Measurements from ENCODE around the gene DPH7.
"Not testable (repeated sequence)": the region's sequence is repeated elsewhere in the genome, so short reads cannot be mapped to it uniquely, and the experiment has no call there.

DPH7 gene

DNA sequence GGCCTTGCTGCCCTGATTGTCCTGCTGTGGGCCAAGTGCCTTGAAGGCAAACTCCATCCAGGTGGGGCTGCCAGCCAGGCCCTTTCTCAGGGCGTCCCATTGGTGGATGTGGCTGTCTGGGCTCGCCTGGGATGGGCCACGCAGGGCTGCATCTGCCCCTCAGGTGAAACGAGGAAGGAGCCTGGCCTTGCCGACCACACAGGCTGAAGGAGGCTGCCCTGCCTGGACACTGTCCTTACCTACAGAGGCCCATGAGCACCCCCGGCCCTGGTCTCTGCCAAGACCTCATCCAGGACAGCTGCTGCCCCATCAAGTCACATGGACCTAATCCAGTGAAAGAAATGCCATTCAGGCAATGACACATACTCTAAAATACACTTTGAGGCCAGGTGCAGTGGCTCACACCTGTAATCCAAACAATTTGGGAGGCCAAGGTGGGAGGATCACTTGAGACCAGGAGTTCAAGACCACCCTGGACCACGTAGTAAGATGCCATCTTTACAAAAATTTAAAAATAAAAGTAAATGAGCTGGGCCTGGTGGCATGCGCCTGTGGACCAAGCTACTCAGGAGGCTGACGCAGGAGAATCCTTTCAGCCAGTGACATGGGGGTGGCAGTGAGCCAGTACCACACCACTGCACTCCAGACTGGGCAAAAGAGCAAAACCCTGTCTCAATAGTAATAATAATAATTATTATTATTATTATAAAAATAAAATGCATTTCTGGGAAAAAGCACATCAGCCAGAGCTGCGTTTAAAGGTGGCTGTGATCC is 62.4 kb downstream of the DPH7 start:
- no peak for DNase-seq

DNA sequence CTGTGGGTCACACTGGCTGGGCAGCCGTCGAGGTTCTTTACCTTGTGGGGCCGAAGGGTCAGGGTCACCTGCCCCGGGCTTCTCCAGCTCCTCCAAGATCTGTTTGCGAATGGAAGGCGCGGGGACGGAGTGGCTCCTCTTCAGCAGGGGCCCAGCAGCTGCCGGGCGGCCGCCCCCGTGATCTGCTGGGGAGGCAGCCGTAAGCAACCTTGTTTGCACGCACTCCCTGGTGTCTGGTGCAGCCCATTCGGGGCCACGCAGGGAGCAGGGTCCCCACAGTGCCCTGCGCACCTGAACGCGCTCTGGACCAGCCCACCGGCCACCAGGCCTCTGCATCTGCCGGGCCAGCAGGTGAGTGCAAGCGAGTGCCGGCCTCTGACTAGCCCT is 63.4 kb downstream of the DPH7 start:
- DNase-seq: no peak

DNA sequence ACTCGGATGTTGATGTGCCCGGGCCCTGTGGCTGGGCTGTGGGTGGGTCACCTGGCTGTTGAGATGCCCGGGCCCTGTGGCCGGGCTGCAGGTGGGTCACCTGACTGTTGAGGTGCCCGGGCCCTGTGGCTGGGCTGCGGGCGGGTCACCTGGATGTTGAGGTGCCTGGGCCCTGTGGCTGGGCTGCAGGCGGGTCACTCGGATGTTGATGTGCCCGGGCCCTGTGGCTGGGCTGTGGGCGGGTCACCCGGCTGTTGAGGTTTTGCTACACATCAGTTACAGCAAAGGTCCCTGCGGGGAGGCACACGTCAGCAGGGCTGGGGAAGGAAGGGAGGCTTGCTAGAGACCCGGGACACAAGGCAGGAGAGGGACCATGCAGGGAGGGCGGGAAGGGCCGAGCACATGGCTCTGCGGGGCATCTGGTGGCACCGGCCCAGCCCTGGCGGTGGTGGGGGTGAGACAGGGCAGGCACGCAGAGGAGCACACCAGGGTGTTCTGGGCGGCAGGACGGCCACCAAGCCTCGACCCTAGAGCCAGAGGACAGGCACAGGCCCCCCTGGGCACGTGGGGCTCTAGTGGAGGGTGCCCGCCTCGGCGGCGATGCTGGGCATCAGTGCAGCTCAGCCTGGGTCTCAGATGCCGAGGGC is 63.9 kb downstream of the DPH7 start:
- DNase-seq: no peak

DNA sequence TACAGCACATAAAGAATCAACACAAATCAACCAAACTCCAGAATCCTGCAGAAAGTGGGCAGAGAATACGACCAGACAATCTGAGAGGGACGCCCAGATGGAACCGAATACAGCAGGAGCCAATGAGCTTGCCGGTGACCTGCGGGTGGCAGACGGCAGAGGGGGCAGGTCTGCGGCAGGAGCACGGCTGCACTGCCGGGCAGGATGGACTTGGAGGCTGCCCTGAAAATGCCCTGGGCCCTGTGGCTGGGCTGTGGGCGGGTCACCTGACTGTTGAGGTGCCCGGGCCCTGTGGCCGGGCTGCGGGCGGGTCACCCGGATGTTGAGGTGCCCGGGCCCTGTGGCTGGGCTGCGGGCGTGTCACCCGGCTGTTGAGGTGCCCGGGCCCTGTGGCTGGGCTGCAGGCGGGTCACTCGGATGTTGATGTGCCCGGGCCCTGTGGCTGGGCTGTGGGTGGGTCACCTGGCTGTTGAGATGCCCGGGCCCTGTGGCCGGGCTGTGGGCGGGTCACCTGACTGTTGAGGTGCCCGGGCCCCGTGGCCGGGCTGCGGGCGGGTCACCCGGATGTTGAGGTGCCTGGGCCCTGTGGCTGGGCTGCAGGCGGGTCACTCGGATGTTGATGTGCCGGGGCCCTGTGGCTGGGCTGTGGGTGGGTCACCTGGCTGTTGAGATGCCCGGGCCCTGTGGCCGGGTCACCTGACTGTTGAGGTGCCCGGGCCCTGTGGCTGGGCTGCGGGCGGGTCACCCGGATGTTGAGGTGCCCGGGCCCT is 64.7 kb downstream of the DPH7 start:
- not testable (repeated sequence) for DNase-seq

DNA sequence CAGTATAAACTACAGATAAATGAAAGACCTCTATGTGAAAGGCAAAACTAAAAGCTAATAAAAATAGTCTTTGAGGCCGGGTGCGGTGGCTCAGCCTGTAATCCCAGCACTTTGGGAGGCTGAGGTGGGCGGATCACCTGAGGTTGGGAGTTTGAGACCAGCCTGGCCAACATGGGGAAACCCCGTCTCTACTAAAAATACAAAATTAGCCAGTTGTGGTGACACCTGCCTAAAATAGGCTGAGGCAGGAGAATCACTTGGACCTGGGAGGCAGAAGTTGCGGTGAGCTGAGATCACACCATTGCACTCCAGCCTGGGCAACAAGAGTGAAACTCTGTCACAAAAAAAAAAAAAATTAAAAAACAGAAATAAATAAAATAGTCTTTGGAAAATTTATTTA is 65.6 kb downstream of the DPH7 start:
- DNase-seq: not testable (repeated sequence)

DNA sequence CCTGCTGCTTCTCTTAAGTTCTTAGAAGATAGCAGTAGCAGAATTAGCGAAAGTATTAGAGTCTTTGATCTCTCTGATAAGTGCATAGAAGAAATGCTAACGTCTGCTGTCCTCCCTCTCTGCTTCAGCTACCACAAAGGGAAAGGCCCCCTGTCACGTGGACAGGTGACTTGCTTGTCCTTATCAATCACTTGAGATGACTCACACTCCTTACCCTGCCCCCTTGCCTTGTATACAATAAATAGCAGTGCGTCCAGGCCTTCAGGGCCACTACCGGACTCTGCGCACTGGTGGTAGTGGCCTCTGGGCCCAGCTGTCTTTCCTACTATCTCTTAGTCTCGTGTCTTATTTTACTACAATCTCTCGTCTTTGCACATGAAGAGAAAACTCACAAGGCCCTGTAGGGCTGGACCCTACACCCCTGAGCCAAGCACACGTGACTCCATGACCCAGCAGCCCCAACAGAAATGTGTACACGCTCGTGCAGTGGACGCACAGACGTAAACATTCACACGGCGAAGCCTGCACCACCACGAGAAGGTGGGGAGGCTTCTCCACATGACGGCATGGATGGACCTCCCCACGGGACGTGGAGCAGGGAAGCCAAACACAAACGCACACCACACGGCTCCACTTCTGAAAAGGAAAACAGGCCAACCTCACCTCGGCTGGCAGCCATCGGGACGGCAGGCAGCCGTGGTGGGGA is 66.8 kb downstream of the DPH7 start:
- DNase-seq: no peak

DNA sequence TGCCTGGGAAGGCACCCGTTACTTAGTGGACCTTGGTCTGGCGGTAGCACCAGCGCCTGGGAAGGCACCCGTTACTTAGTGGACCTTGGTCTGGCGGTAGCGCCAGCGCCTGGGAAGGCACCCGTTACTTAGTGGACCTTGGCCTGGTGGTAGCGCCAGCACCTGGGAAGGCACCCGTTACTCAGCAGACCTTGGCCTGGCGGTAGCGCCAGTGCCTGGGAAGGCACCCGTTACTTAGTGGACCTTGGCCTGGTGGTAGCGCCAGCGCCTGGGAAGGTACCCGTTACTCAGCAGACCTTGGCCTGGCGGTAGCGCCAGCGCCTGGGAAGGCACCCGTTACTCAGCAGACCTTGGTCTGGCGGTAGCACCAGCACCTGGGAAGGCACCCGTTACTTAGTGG is 67.6 kb downstream of the DPH7 start:
- not testable (repeated sequence) for DNase-seq

DNA sequence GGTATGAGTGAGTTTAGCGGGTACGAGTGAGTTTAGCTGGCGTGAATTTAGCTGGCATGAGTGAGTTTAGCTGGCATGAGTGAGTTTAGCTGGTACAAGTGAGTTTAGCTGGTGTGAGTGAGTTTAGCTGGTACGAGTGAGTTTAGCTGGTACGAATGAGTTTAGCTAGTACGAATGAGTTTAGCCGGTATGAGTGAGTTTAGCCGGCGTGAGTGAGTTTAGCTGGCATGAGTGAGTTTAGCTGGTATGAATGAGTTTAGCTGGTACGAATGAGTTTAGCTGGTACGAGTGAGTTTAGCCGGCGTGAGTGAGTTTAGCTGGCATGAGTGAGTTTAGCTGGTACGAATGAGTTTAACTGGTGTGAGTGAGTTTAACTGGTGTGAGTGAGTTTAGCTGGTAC is 69.5 kb downstream of the DPH7 start:
- no peak for DNase-seq

DNA sequence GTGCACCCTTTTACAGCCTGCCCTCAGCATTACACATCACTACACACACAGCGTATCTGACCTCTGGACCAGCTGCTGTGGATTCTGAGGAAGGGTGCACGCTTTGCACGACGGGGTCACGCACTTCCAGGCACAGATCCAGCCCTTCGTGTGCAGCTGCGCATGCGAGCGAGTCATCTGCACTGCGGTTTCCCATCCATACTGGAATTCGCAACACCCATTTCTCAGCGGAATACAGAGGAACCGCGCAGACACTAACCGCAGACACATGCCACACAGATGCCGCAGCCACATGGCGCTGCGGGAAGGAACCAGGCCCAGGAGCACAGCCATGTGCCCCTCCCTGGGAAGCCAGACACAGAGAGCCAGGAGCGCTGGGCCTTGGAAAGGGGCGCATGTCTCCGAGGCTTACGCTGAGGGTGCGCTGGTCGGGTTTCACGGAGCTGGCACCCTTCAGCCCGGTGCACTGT is 72.0 kb downstream of the DPH7 start:
- no peak for DNase-seq

DNA sequence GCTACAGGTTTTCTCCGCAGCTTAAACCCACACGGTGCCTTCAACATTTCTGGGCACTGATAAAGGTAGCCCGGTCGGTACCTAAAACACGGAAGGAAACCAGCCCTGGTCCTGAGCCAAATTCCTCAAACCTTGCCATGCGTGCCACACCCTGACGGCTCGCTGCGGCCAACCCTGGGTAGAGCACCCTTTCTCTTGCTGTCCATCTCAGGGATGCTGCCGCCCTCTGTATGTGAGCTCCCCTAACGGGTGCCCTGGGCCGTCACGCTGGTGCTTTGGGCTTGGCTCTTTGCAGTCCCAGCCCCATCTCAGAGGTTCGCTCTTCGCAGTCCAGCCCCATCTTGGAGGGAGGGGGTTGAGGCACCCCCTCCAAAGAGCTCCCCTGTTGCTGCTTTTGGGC is 72.5 kb downstream of the DPH7 start:
- no peak for DNase-seq

DNA sequence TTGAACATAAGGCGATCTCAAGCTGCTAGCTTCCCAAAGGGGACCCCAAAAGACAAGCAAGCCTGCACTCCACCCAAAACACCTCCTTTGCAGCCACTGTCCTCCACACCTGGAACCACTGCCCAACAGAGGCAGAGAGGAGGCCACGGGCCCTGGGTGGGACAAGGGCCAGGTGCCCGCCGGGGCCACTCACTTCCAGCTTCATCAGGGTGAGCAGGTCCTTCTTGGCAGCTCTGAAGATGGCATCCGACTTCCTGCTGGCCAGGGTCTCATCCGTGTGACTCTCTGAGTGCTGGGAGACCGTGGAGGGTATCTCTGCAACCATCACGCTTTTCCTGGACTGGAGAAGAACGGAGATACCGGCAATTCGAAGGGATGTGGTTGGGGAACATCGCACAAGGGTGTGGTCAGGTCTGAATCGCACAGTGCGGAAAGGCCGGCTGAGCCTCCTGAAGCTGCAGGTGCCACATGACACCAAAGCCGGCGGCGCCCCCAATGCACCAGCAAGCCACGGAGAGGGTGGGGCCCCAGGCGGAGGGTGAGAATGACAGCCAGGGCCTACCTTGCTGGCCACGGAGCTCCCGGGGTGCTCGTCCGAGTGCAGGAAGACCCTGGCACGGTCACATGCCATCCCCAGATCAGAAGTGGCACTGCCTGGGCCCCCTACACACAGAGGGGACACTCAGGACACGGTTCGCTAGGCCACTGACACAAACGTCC is 73.1 kb downstream of the DPH7 start:
- DNase-seq: no peak

All from stimulated activated CD4-positive, alpha-beta T cell treated with anti-CD3 and anti-CD28 coated beads, Interleukin-4, amount 100 ng/mL, for 1 hour (primary cell).